K562 (cell line): ENCODE measurements around the gene LTBP2. TPM values are rescaled to one million over a fixed set of nuclear protein-coding genes. Genes with fewer than 3 reads are reported as not detected.

Experiments
- ATAC-seq: fragments of 200-7000 bp; cut with Tn5 transposase; 3 replicates; pipeline ENCODE4 v1.9.1; 2020; ENCODE audit warnings: moderate library complexity
- BruUV-seq: library from RNA; stranded (reverse); fragments of 400-500 nt; replicated peaks from 2 replicates; lab custom pipeline; 2021; lab: Mats Ljungman, UMichigan
- CTCF ChIA-PET: fragments of 300-600 bp; formaldehyde crosslinking; extraction: SDS; loops from one replicate; lab custom pipeline; 2021; ENCODE audit warnings: low intra/inter-chr PET ratio; lab: Yijun Ruan, JAX
- POLR2A ChIA-PET: fragments of 300-600, 350-650 bp; sonication (Branson Sonifier 250); formaldehyde crosslinking; extraction: SDS; loops from one replicate; lab custom pipeline; 2021; ENCODE audit warnings: antibody characterized with exemption, inconsistent platforms; lab: Yijun Ruan, JAX
- DNase-seq, 4 experiments: peaks; one replicate each; pipeline versions ENCODE4 v3.0.0 to v3.0.0-alpha.2; 2011 to 2018; ENCODE audit warnings: low spot score in 3 of 4, mixed read lengths in 3 of 4; ENCODE audit errors: extremely low read depth in 1 of 4
- FAIRE-seq: peaks from 2 replicates; lab custom pipeline; 2011; peaks lifted over from hg19 to GRCh38; lab: Jason Lieb, UNC
- H2AFZ ChIP-seq: 2 replicates; pipeline ENCODE4 v1.6.0; 2011; ENCODE audit warnings: low read depth, low read length, control low read depth, inconsistent platforms
- H3K27ac ChIP-seq: fragments of 200-600 bp; 3 replicates; pipeline ENCODE4 v1.8.0; 2011; ENCODE audit warnings: low read depth, mild to moderate bottlenecking, control low read depth, inconsistent platforms, low read length, moderate library complexity, mixed read lengths; ENCODE audit errors: extremely low read depth
- H3K27me3 ChIP-seq, 2 experiments: fragments of 300-600 bp in 1 of 2; 2 replicates in 1 of 2; 3 replicates in 1 of 2; pipeline versions ENCODE4 v1.6.0 to v1.8.0; 2011; ENCODE audit warnings: inconsistent platforms in 2 of 2, low read length in 2 of 2, mild to moderate bottlenecking in 1 of 2, mixed read lengths in 1 of 2, moderate library complexity in 1 of 2; ENCODE audit not compliant: control insufficient read depth in 2 of 2, insufficient read depth in 2 of 2
- H3K36me3 ChIP-seq: fragments of 300-600 bp; 3 replicates; pipeline ENCODE4 v1.8.0; 2011; ENCODE audit warnings: mild to moderate bottlenecking, low read length, inconsistent platforms; ENCODE audit not compliant: control insufficient read depth, insufficient read depth
- H3K4me1 ChIP-seq, 2 experiments: fragments of 200-600 bp in 1 of 2; replicated peaks in 1 of 2; 2 replicates in 1 of 2; 3 replicates in 1 of 2; pipeline versions ENCODE4 v1.5.1 to v1.8.0; 2011; ENCODE audit warnings: inconsistent platforms in 2 of 2, low read length in 2 of 2, mild to moderate bottlenecking in 1 of 2, mixed read lengths in 1 of 2, moderate library complexity in 1 of 2; ENCODE audit not compliant: control insufficient read depth in 2 of 2, insufficient read depth in 2 of 2
- H3K4me2 ChIP-seq: 2 replicates; pipeline ENCODE4 v1.6.1; 2011; ENCODE audit warnings: low read length, control low read depth, inconsistent platforms, mixed read lengths; ENCODE audit not compliant: insufficient read depth
- H3K4me3 ChIP-seq: fragments of 200-600 bp; sonication (generic), shearing (Covaris generic); 2 replicates; pipeline ENCODE4 v1.5.1; 2016; ENCODE audit warnings: control low read depth, inconsistent platforms
- H3K79me2 ChIP-seq: fragments of 200-600 bp; 3 replicates; pipeline ENCODE4 v1.8.0; 2011; ENCODE audit warnings: low read length, inconsistent platforms; ENCODE audit not compliant: control insufficient read depth, insufficient read depth
- H3K9ac ChIP-seq, 2 experiments: 2 replicates each; pipeline versions ENCODE4 v1.6.0 to v1.6.1; 2011; ENCODE audit warnings: low read depth in 2 of 2, low read length in 2 of 2, control low read depth in 1 of 2, inconsistent platforms in 1 of 2, mild to moderate bottlenecking in 1 of 2, mixed read lengths in 1 of 2; ENCODE audit not compliant: insufficient read depth in 1 of 2
- H3K9me1 ChIP-seq: one replicate; pipeline ENCODE4 v1.6.0; 2011; ENCODE audit warnings: inconsistent platforms, mild to moderate bottlenecking, low read length, moderate library complexity; ENCODE audit not compliant: control insufficient read depth, insufficient read depth
- H3K9me3 ChIP-seq: replicated peaks from 2 replicates; pipeline ENCODE4 v1.5.1; 2011; ENCODE audit warnings: low read depth, low read length, inconsistent platforms; ENCODE audit not compliant: control insufficient read depth, insufficient read depth
- H4K20me1 ChIP-seq: replicated peaks from 2 replicates; pipeline ENCODE4 v1.6.1; 2011; ENCODE audit warnings: low read length, inconsistent platforms, mixed read lengths; ENCODE audit not compliant: control insufficient read depth, insufficient read depth
- ATF3 ChIP-seq, 2 experiments: fragments of 450-650 bp in 1 of 2; sonication (generic) in 1 of 2; formaldehyde crosslinking in 1 of 2; IDR thresholded peaks in 1 of 2; conservative IDR thresholded peaks in 1 of 2; 2 replicates each; pipeline versions ENCODE4 v1.6.1 to v1.8.1; 2016 to 2023; ENCODE audit warnings: mild to moderate bottlenecking in 2 of 2, moderate library complexity in 2 of 2, inconsistent platforms in 1 of 2, missing genetic modification reagents in 1 of 2
- E2F3 ChIP-seq: fragments of 250-450 bp; sonication (Bioruptor Pico); IDR thresholded peaks from 2 replicates; pipeline ENCODE4 v1.4.0; 2020; ENCODE audit warnings: mild to moderate bottlenecking
- HOMEZ ChIP-seq: fragments of 250-450 bp; sonication (Bioruptor Pico); IDR thresholded peaks from 2 replicates; pipeline ENCODE4 v1.4.0; 2020; ENCODE audit warnings: mild to moderate bottlenecking, moderate library complexity
- MEF2D ChIP-seq: conservative IDR thresholded peaks from 2 replicates; pipeline ENCODE4 v1.6.1; 2016; ENCODE audit warnings: low read depth, missing genetic modification characterization, missing compliant biosample characterization
- SETDB1 ChIP-seq: IDR thresholded peaks from one replicate; pipeline ENCODE4 v1.6.1; 2012; ENCODE audit warnings: low read length, control low read depth, inconsistent platforms
- SMAD2 ChIP-seq: fragments of 150-350 bp; IDR thresholded peaks from 2 replicates; pipeline ENCODE4 v1.6.1; 2014; ENCODE audit warnings: low read depth, mild to moderate bottlenecking, low read length
- SMAD3 ChIP-seq: fragments of 450-650 bp; formaldehyde crosslinking; conservative IDR thresholded peaks from 2 replicates; pipeline ENCODE4 v1.4.0; 2020; ENCODE audit warnings: mild to moderate bottlenecking
- TCF3 ChIP-seq: sonication (generic); formaldehyde crosslinking; IDR thresholded peaks from 2 replicates; pipeline ENCODE4 v1.4.0; 2020; ENCODE audit warnings: mild to moderate bottlenecking, missing genetic modification reagents
- ZNF263 ChIP-seq: sonication (generic); formaldehyde crosslinking; IDR thresholded peaks from 2 replicates; pipeline ENCODE4 v1.8.0; 2022; ENCODE audit warnings: mild to moderate bottlenecking, missing genetic modification reagents, borderline replicate concordance
- ZNF561 ChIP-seq: fragments of 450-650 bp; formaldehyde crosslinking; conservative IDR thresholded peaks from 2 replicates; pipeline ENCODE4 v1.4.0; 2020; ENCODE audit warnings: mild to moderate bottlenecking, moderate library complexity
- WGBS: fragments of 100-300 bp; shearing (Covaris generic); methylation state at CpG from one replicate; pipeline ENCODE4 v1.1.6; 2016; ENCODE audit warnings: low coverage, mixed read lengths; ENCODE audit not compliant: insufficient coverage; ENCODE audit errors: missing lambda C conversion rate; 5-methylcytosine and 5-hydroxymethylcytosine counted together
- in situ Hi-C: fragments of 300-500 bp; cut with MboI; formaldehyde crosslinking; loops from 4 replicates; pipeline ENCODE4 v1.15.0; 2018; ENCODE audit warnings: inconsistent platforms, mixed read lengths
- intact Hi-C: fragments of 100-400 bp; cut with micrococcal nuclease; formaldehyde crosslinking; loops from 2 replicates; pipeline ENCODE4 v1.14.2; 2022
- polyA plus RNA-seq, 8 experiments: library from polyadenylated mRNA; depleted of rRNA in 4 of 8; stranded (reverse) in 5 of 8; unstranded in 3 of 8; fragments of >200 nt; fragmentation: Nextera tagmentation in 2 of 8; fragmentation: Illumina TruSeq in 1 of 8; extraction: Ambion mirVana in 2 of 8; extraction: Trizol in 1 of 8; gene quantifications; 2 replicates each; pipeline versions ENCODE4 v1.2.1 to v1.2.3, GENCODE V29; 2011 to 2014; ENCODE audit warnings: inconsistent platforms in 1 of 8, missing spikeins in 1 of 8
- total RNA-seq, 7 experiments: library from RNA; depleted of rRNA in 6 of 7; stranded (reverse); fragments of >200 nt in 6 of 7; fragmentation: Illumina TruSeq in 2 of 7; extraction: Trizol in 2 of 7; gene quantifications; 2 replicates each; pipeline versions ENCODE4 v1.2.1 to v1.2.3, GENCODE V29; 2011 to 2021; ENCODE audit warnings: low replicate concordance in 1 of 7

The LTBP2 gene
- total and polyA plus RNA-seq, 9 of the 15 experiments (the other 6 are each of a cell fraction or from before 2014, with no cell fraction given): under 0.01 to 0.18 (median 0.03) TPM; not detected in 3

- DNase-seq: no peak
- ChIA-PET CTCF (no interaction called here), POLR2A (interaction anchor here (1.2 kb wide), 1 partner anchor 8 kb away, joined by 3 read pairs; no protein-coding TSS in a partner anchor)
- Histone ChIP-seq H3K9me3 (no peaks in the 10 kb centered on the region), H3K4me1 (no peaks in the 10 kb centered on the region; a peak in 1 of 5 replicates), H3K36me3 (no peaks in the 10 kb centered on the region), H3K4me2 (no peak overlapping the region), H3K9ac (no peak overlapping the region), H4K20me1 (no peaks in the 10 kb centered on the region; the same call in 1 of the 2 replicates), H3K27ac (no peak overlapping the region), H3K4me3 (no peak overlapping the region), H2AFZ (no peak overlapping the region), H3K27me3 (peaks cover 4 to 47% of the 10 kb centered on the region in 2 experiments; a peak in 3 of 5 replicates), H3K79me2 (no peaks in the 10 kb centered on the region), H3K9me1 (no peaks in the 10 kb centered on the region)
- no peak for FAIRE-seq
- no peak for ATAC-seq
- WGBS: 1% methylated on average over 12 of the region's 13 CpGs
- intact Hi-C loops: no loop called here
- in situ Hi-C loops: no loop called here
- no TSS peak for BruUV-seq
- no peak for TF ChIP-seq SMAD3 (CRISPR knock-in tag)
- TF ChIP-seq MEF2D (tag): no peak
- TF ChIP-seq ZNF561: no peak
- no peak for TF ChIP-seq ZNF263 (CRISPR knock-in tag)
- TF ChIP-seq TCF3 (CRISPR knock-in tag): no peak
- no peak for TF ChIP-seq HOMEZ (CRISPR knock-in tag)
- TF ChIP-seq ATF3 (IDR thresholded peaks at IDR 0.05): no peak
- TF ChIP-seq ATF3 (CRISPR knock-in tag; conservative IDR thresholded peaks at IDR 0.05): no peak
- TF ChIP-seq E2F3 (CRISPR knock-in tag): no peak
- no peak for TF ChIP-seq SMAD2
- TF ChIP-seq SETDB1: no peak
Measured at GRCh38 chr14:74573421-74574089, 38.5 kb downstream of the LTBP2 start.
